Measurements from ENCODE around the gene TMEM201. TPM values are rescaled to one million over a fixed set of nuclear protein-coding genes. Genes with fewer than 3 reads are reported as not detected.

The TMEM201 gene
- total and polyA plus RNA-seq, 2 of the 13 experiments (the other 11 are each of a cell fraction or from before 2014, with no cell fraction given): 1.5 to 8.2 TPM

GRCh38 chr1:9615316-9616063, 26.8 kb downstream of the TMEM201 start (continued):
- TF ChIP-seq CTCF (CRISPR knock-in tag; IDR thresholded peaks at IDR 0.05) (peak; percentile 72), ZNF574 (CRISPR knock-in tag; IDR thresholded peaks at IDR 0.05) (0 out of 2 replicates have a peak, but pooled peaks have one; percentile 38), MTF1 (CRISPR knock-in tag; IDR thresholded peaks at IDR 0.05) (no peak), KDM5B (CRISPR knock-in tag; IDR thresholded peaks at IDR 0.05; ENCODE audit: borderline replicate concordance) (no peak), SMARCE1 (IDR thresholded peaks at IDR 0.05; ENCODE audit: borderline replicate concordance) (no peak), GPN1 (CRISPR knock-in tag; IDR thresholded peaks at IDR 0.05; ENCODE audit: borderline replicate concordance) (no peak), REPIN1 (CRISPR knock-in tag; IDR thresholded peaks at IDR 0.05; ENCODE audit: borderline replicate concordance, low read depth) (no peak), BCL6 (CRISPR knock-in tag; IDR thresholded peaks at IDR 0.05) (no peak), NCOA2 (CRISPR knock-in tag; IDR thresholded peaks at IDR 0.05) (no peak), ZNF589 (CRISPR knock-in tag; conservative IDR thresholded peaks at IDR 0.05) (no peak), FOXK1 (CRISPR knock-in tag; IDR thresholded peaks at IDR 0.05; ENCODE audit: borderline replicate concordance, low read depth) (no peak), AGO1 (IDR thresholded peaks at IDR 0.05; ENCODE audit: low read depth, low read length, poor library complexity, severe bottlenecking) (peak; percentile 66), HOXA9 (CRISPR knock-in tag; IDR thresholded peaks at IDR 0.05; ENCODE audit: borderline replicate concordance) (no peak), ZNF510 (CRISPR knock-in tag; IDR thresholded peaks at IDR 0.05; ENCODE audit: low read depth) (no peak), ARID3A (IDR thresholded peaks at IDR 0.05; ENCODE audit: low read depth, low read length) (no peak), RBM22 (optimal IDR thresholded peaks at IDR 0.05; ENCODE audit: low read length) (no peak)
- TF ChIP-seq, protein P1, sequence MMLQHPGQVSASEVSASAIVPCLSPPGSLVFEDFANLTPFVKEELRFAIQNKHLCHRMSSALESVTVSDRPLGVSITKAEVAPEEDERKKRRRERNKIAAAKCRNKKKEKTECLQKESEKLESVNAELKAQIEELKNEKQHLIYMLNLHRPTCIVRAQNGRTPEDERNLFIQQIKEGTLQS (CRISPR knock-in tag; IDR thresholded peaks at IDR 0.05): peak; percentile 25; the same call in 1 of the 2 replicates
- TF ChIP-seq, protein P2, sequence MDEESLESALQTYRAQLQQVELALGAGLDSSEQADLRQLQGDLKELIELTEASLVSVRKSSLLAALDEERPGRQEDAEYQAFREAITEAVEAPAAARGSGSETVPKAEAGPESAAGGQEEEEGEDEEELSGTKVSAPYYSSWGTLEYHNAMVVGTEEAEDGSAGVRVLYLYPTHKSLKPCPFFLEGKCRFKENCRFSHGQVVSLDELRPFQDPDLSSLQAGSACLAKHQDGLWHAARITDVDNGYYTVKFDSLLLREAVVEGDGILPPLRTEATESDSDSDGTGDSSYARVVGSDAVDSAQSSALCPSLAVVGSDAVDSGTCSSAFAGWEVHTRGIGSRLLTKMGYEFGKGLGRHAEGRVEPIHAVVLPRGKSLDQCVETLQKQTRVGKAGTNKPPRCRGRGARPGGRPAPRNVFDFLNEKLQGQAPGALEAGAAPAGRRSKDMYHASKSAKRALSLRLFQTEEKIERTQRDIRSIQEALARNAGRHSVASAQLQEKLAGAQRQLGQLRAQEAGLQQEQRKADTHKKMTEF (CRISPR knock-in tag; IDR thresholded peaks at IDR 0.05): no peak
